T-helper 17 cell (primary cell): ENCODE measurements around the gene FKBP9. TPM values are rescaled to one million over a fixed set of nuclear protein-coding genes. Genes with fewer than 3 reads are reported as not detected.
"Not testable (repeated sequence)": the region's sequence is repeated elsewhere in the genome, so short reads cannot be mapped to it uniquely, and the experiment has no call there.

ENCODE experiments used
- ATAC-seq: fragments of 150-1000 bp; cut with Tn5 transposase; 2 replicates; pipeline ENCODE4 v1.10.0; 2021; ENCODE audit warnings: mild to moderate bottlenecking, moderate library complexity
- DNase-seq, 3 donors: peaks; one replicate each; pipeline versions ENCODE4 v3.0.0 to v3.0.0-alpha.2; 2020 to 2021
- H3K9me3 ChIP-seq: one replicate; pipeline ENCODE4 v1.7.0; 2013; ENCODE audit warnings: low read length, mild to moderate bottlenecking; ENCODE audit not compliant: control insufficient read depth, poor library complexity, severe bottlenecking
- H3K27ac Mint-ChIP-seq: one replicate; pipeline ENCODE4 v1.8.0; 2022; ENCODE audit warnings: mild to moderate bottlenecking, moderate library complexity, mixed read lengths
- H3K27me3 Mint-ChIP-seq: one replicate; pipeline ENCODE4 v1.8.0; 2022; ENCODE audit warnings: mixed read lengths
- H3K36me3 Mint-ChIP-seq: one replicate; pipeline ENCODE4 v1.8.0; 2022; ENCODE audit warnings: low read depth, mixed read lengths
- H3K4me1 Mint-ChIP-seq: one replicate; pipeline ENCODE4 v1.8.0; 2022; ENCODE audit warnings: mild to moderate bottlenecking, mixed read lengths
- H3K4me3 Mint-ChIP-seq: one replicate; pipeline ENCODE4 v1.8.0; 2022; ENCODE audit warnings: mild to moderate bottlenecking, moderate library complexity, mixed read lengths
- total RNA-seq, 4 donors: library from RNA in 2 of 4; stranded (reverse) in 2 of 4; gene quantifications; one replicate each; pipeline ENCODE4 v1.2.3 and lab custom pipeline; 2022 to 2026

The FKBP9 gene
- under 1 TPM in 1 of 2 donors, not detected in 1; 0.42 TPM for total RNA-seq
- total RNA-seq (lab: John Stamatoyannopoulos, UW) = 0.23 to 0.46 reads per million in 2 donors

GRCh38 chr7:32957326-32958045, at the start of gene FKBP9:
TSS of gene FKBP9 (plus strand) at chr7:32957440. CDS start at chr7:32957574, 134 bp downstream.
- DNase-seq (no peak), ATAC-seq (peak; percentile 46)
- peaks cover 3% of the 10 kb centered on the region for H3K4me1 Mint-ChIP-seq
- H3K27me3 Mint-ChIP-seq = peaks cover 34% of the 10 kb centered on the region
- no peaks in the 10 kb centered on the region for H3K9me3 ChIP-seq
- peak within 1 kb of the TSS; percentile 86 for H3K4me3 Mint-ChIP-seq
- no peak within 1 kb of the TSS for H3K27ac Mint-ChIP-seq
- peaks cover 3% of the 10 kb centered on the region for H3K36me3 Mint-ChIP-seq

- ATAC-seq (no peak), DNase-seq (no peak)
- H3K9me3 ChIP-seq = no peaks in the 10 kb centered on the region
- Mint-ChIP-seq H3K36me3 (no peaks in the 10 kb centered on the region), H3K27me3 (no peaks in the 10 kb centered on the region), H3K27ac (no peak overlapping the region), H3K4me3 (no peak overlapping the region), H3K4me1 (peaks cover 5% of the 10 kb centered on the region)
Measured at GRCh38 chr7:32910195-32910594, 47.0 kb upstream of the FKBP9 start.

GRCh38 chr7:32914184-32914583, 43.1 kb upstream of the FKBP9 start:
- no peaks in the 10 kb centered on the region for H3K9me3 ChIP-seq
- Mint-ChIP-seq H3K27ac (no peak overlapping the region), H3K4me3 (no peak overlapping the region), H3K27me3 (no peaks in the 10 kb centered on the region), H3K4me1 (peaks cover 7% of the 10 kb centered on the region), H3K36me3 (no peaks in the 10 kb centered on the region)
- ATAC-seq (no peak), DNase-seq (no peak)

- Mint-ChIP-seq H3K4me1 (peaks cover 4% of the 10 kb centered on the region), H3K27me3 (no peaks in the 10 kb centered on the region), H3K36me3 (no peaks in the 10 kb centered on the region), H3K27ac (no peak overlapping the region), H3K4me3 (no peak overlapping the region)
- no peak for ATAC-seq
- no peak for DNase-seq
- H3K9me3 ChIP-seq = no peaks in the 10 kb centered on the region
Measured at GRCh38 chr7:32915041-32915536, 42.2 kb upstream of the FKBP9 start.

GRCh38 chr7:32916006-32916405, 41.2 kb upstream of the FKBP9 start:
- Mint-ChIP-seq H3K27me3 (no peaks in the 10 kb centered on the region), H3K27ac (no peak overlapping the region)
- no peak for ATAC-seq

GRCh38 chr7:32916994-32917393, 40.2 kb upstream of the FKBP9 start:
- not testable (repeated sequence) for DNase-seq, H3K36me3 Mint-ChIP-seq, H3K9me3 ChIP-seq, H3K27me3 Mint-ChIP-seq, ATAC-seq, H3K4me1 Mint-ChIP-seq, H3K27ac Mint-ChIP-seq, H3K4me3 Mint-ChIP-seq

More at GRCh38 chr7:32916006-32916405, 41.2 kb upstream of the FKBP9 start:
- Mint-ChIP-seq H3K4me1 (peaks cover 4% of the 10 kb centered on the region), H3K36me3 (no peaks in the 10 kb centered on the region), H3K4me3 (no peak overlapping the region)
- H3K9me3 ChIP-seq = no peaks in the 10 kb centered on the region
- DNase-seq = no peak

GRCh38 chr7:32921896-32922295, 35.3 kb upstream of the FKBP9 start:
- Mint-ChIP-seq H3K27me3 (no peaks in the 10 kb centered on the region), H3K4me3 (no peak overlapping the region), H3K36me3 (no peaks in the 10 kb centered on the region), H3K27ac (no peak overlapping the region), H3K4me1 (peaks cover 2% of the 10 kb centered on the region)
- DNase-seq (no peak), ATAC-seq (no peak)
- H3K9me3 ChIP-seq = no peaks in the 10 kb centered on the region

- Mint-ChIP-seq H3K4me3 (no peak overlapping the region), H3K4me1 (no peaks in the 10 kb centered on the region), H3K27ac (no peak overlapping the region), H3K27me3 (no peaks in the 10 kb centered on the region), H3K36me3 (no peaks in the 10 kb centered on the region)
- ATAC-seq (no peak), DNase-seq (no peak)
- no peaks in the 10 kb centered on the region for H3K9me3 ChIP-seq
Measured at GRCh38 chr7:32928785-32929298, 28.4 kb upstream of the FKBP9 start.

- Mint-ChIP-seq H3K4me3 (no peak overlapping the region), H3K27ac (no peak overlapping the region), H3K27me3 (no peaks in the 10 kb centered on the region), H3K4me1 (no peaks in the 10 kb centered on the region), H3K36me3 (no peaks in the 10 kb centered on the region)
- no peaks in the 10 kb centered on the region for H3K9me3 ChIP-seq
- ATAC-seq (no peak), DNase-seq (no peak)
Measured at GRCh38 chr7:32929430-32930143, 27.7 kb upstream of the FKBP9 start.

- Mint-ChIP-seq H3K27ac (no peak overlapping the region), H3K4me3 (no peak overlapping the region), H3K4me1 (no peaks in the 10 kb centered on the region)
Measured at GRCh38 chr7:32930378-32930777, 26.9 kb upstream of the FKBP9 start.

GRCh38 chr7:32935558-32935957, 21.7 kb upstream of the FKBP9 start:
- Mint-ChIP-seq H3K27ac (no peak overlapping the region), H3K27me3 (no peaks in the 10 kb centered on the region), H3K36me3 (no peaks in the 10 kb centered on the region), H3K4me1 (peaks cover 5% of the 10 kb centered on the region), H3K4me3 (no peak overlapping the region)
- no peaks in the 10 kb centered on the region for H3K9me3 ChIP-seq
- ATAC-seq (no peak), DNase-seq (no peak)

More at GRCh38 chr7:32930378-32930777, 26.9 kb upstream of the FKBP9 start:
- no peak for DNase-seq
- no peak for ATAC-seq
- H3K27me3 Mint-ChIP-seq = no peaks in the 10 kb centered on the region
- H3K9me3 ChIP-seq = no peaks in the 10 kb centered on the region
- no peaks in the 10 kb centered on the region for H3K36me3 Mint-ChIP-seq

- Mint-ChIP-seq H3K36me3 (no peaks in the 10 kb centered on the region), H3K4me1 (peaks cover 6% of the 10 kb centered on the region), H3K4me3 (no peak overlapping the region), H3K27me3 (no peaks in the 10 kb centered on the region), H3K27ac (no peak overlapping the region)
- H3K9me3 ChIP-seq = no peaks in the 10 kb centered on the region
- ATAC-seq (no peak), DNase-seq (no peak)
Measured at GRCh38 chr7:32936689-32937088, 20.6 kb upstream of the FKBP9 start.

GRCh38 chr7:32937344-32938174, 19.7 kb upstream of the FKBP9 start:
- ATAC-seq (no peak), DNase-seq (no peak)
- no peak overlapping the region for H3K4me3 Mint-ChIP-seq
- peaks cover 13% of the 10 kb centered on the region for H3K4me1 Mint-ChIP-seq
- H3K27me3 Mint-ChIP-seq = no peaks in the 10 kb centered on the region
- H3K27ac Mint-ChIP-seq = no peak overlapping the region
- H3K9me3 ChIP-seq = no peaks in the 10 kb centered on the region
- H3K36me3 Mint-ChIP-seq = peaks cover 2% of the 10 kb centered on the region
